Neuronal stem cell (in vitro differentiated cells): Measurements from ENCODE around the gene F5.

ENCODE experiments used
- DNase-seq: peaks from one replicate; pipeline ENCODE4 v3.0.0-alpha.2; 2013; ENCODE audit warnings: low spot score
- H2AFZ ChIP-seq: one replicate; pipeline ENCODE4 v1.6.1; 2013; ENCODE audit warnings: mild to moderate bottlenecking, low read length, inconsistent platforms
- H2AK5ac ChIP-seq: 2 replicates; pipeline ENCODE4 v1.6.1; 2013; ENCODE audit warnings: low read depth, mild to moderate bottlenecking, inconsistent platforms, low read length, moderate library complexity, mixed read lengths
- H2BK120ac ChIP-seq: 2 replicates; pipeline ENCODE4 v1.6.1; 2013; ENCODE audit warnings: low read depth, mild to moderate bottlenecking, inconsistent platforms, low read length, moderate library complexity, mixed read lengths
- H2BK12ac ChIP-seq: one replicate; pipeline ENCODE4 v1.6.1; 2013; ENCODE audit warnings: low read length, inconsistent platforms
- H2BK15ac ChIP-seq: 2 replicates; pipeline ENCODE4 v1.6.1; 2013; ENCODE audit warnings: mild to moderate bottlenecking, low read length, inconsistent platforms, mixed read lengths
- H2BK5ac ChIP-seq: one replicate; pipeline ENCODE4 v1.6.1; 2013; ENCODE audit warnings: inconsistent platforms, mild to moderate bottlenecking, low read length, moderate library complexity
- H3K14ac ChIP-seq: one replicate; pipeline ENCODE4 v1.6.1; 2013; ENCODE audit warnings: low read length, inconsistent platforms
- H3K18ac ChIP-seq: 2 replicates; pipeline ENCODE4 v1.6.1; 2013; ENCODE audit warnings: low read length, inconsistent platforms
- H3K23ac ChIP-seq: 2 replicates; pipeline ENCODE4 v1.6.1; 2013; ENCODE audit warnings: low read depth, mild to moderate bottlenecking, mixed read lengths, low read length, inconsistent platforms; ENCODE audit not compliant: poor library complexity
- H3K27ac ChIP-seq: replicated peaks from 3 replicates; pipeline ENCODE4 v1.5.1; 2013; ENCODE audit warnings: low read length, inconsistent platforms
- H3K27me3 ChIP-seq, 3 experiments: 2 replicates each; pipeline ENCODE4 v1.6.1; 2013; ENCODE audit warnings: low read length in 3 of 3, mild to moderate bottlenecking in 2 of 3, inconsistent platforms in 1 of 3, low read depth in 1 of 3, mixed read lengths in 1 of 3, moderate library complexity in 1 of 3; ENCODE audit not compliant: control insufficient read depth in 3 of 3, insufficient read depth in 3 of 3
- H3K36me3 ChIP-seq, 2 donors: replicated peaks in 1 of 2; 2 replicates each; pipeline ENCODE4 v1.6.1; 2013; ENCODE audit warnings: low read length in 2 of 2; ENCODE audit not compliant: control insufficient read depth in 2 of 2, insufficient read depth in 2 of 2
- H3K4ac ChIP-seq: 2 replicates; pipeline ENCODE4 v1.6.1; 2013; ENCODE audit warnings: inconsistent platforms, mild to moderate bottlenecking, low read length, moderate library complexity
- H3K4me1 ChIP-seq, 2 donors: 1 replicate in 1 of 2; 2 replicates in 1 of 2; pipeline ENCODE4 v1.6.1; 2013; ENCODE audit warnings: low read length in 2 of 2, low read depth in 1 of 2; ENCODE audit not compliant: control insufficient read depth in 2 of 2, insufficient read depth in 1 of 2
- H3K4me2 ChIP-seq: one replicate; pipeline ENCODE4 v1.6.1; 2013; ENCODE audit warnings: mild to moderate bottlenecking, low read length, inconsistent platforms; ENCODE audit not compliant: insufficient read depth, poor library complexity, severe bottlenecking
- H3K4me3 ChIP-seq, 2 donors: 2 replicates each; pipeline ENCODE4 v1.5.1; 2013; ENCODE audit warnings: low read length in 2 of 2, mild to moderate bottlenecking in 2 of 2, inconsistent platforms in 1 of 2, moderate library complexity in 1 of 2
- H3K79me1 ChIP-seq: one replicate; pipeline ENCODE4 v1.6.1; 2013; ENCODE audit warnings: low read depth, mild to moderate bottlenecking, inconsistent platforms, low read length, moderate library complexity
- H3K9ac ChIP-seq: one replicate; pipeline ENCODE4 v1.6.1; 2013; ENCODE audit warnings: mild to moderate bottlenecking, low read depth, low read length, inconsistent platforms; ENCODE audit not compliant: poor library complexity
- H3K9me3 ChIP-seq, 2 donors: replicated peaks in 1 of 2; 2 replicates each; pipeline versions ENCODE3 to v1.6.1; 2013; ENCODE audit warnings: low read length in 2 of 2, mild to moderate bottlenecking in 2 of 2, inconsistent platforms in 1 of 2, low read depth in 1 of 2, mixed read lengths in 1 of 2, moderate library complexity in 1 of 2; ENCODE audit not compliant: control insufficient read depth in 2 of 2, insufficient read depth in 1 of 2
- H4K8ac ChIP-seq: one replicate; pipeline ENCODE4 v1.6.1; 2013; ENCODE audit warnings: low read depth, mild to moderate bottlenecking, inconsistent platforms, low read length, moderate library complexity
- H4K91ac ChIP-seq: one replicate; pipeline ENCODE4 v1.6.1; 2013; ENCODE audit warnings: low read length, low read depth, mild to moderate bottlenecking, inconsistent platforms; ENCODE audit not compliant: poor library complexity
- WGBS, 2 donors: extraction: QIAGEN DNeasy Blood & Tissue Kit; methylation state at CpG; one replicate each; pipeline ENCODE4 v1.1.7; 2013; ENCODE audit warnings: missing lambda C conversion rate in 2 of 2, mixed read lengths in 1 of 2; ENCODE audit not compliant: insufficient read length in 2 of 2, insufficient replicate concordance in 1 of 2; ENCODE audit errors: extremely low coverage in 2 of 2; 5-methylcytosine and 5-hydroxymethylcytosine counted together

F5 gene

GRCh38 chr1:169588112-169588511 is 1.8 kb upstream of the F5 start:
- H2AFZ ChIP-seq, result no peak overlapping the region
- H3K4me1 ChIP-seq, result peaks cover 0 to 2% of the 10 kb centered on the region in 2 donors
- DNase-seq, result no peak
- H4K8ac ChIP-seq, result no peak overlapping the region
- no peak overlapping the region for H2BK15ac ChIP-seq
- no peaks in the 10 kb centered on the region for H3K9me3 ChIP-seq
- no peak overlapping the region for H3K27ac ChIP-seq
- no peak overlapping the region for H2BK12ac ChIP-seq
- no peak overlapping the region for H4K91ac ChIP-seq
- H3K4ac ChIP-seq, result no peak overlapping the region
- H3K9ac ChIP-seq, result no peak overlapping the region
- no peak overlapping the region for H2BK5ac ChIP-seq
- no peaks in the 10 kb centered on the region for H3K36me3 ChIP-seq
- no peak overlapping the region for H3K14ac ChIP-seq
- H3K79me1 ChIP-seq, result no peaks in the 10 kb centered on the region
- H3K27me3 ChIP-seq, result peaks cover 0 to 14% (median 0%) of the 10 kb centered on the region in 3 experiments
- H3K4me2 ChIP-seq, result no peak overlapping the region
- no peak overlapping the region for H2AK5ac ChIP-seq
- no peak overlapping the region for H3K18ac ChIP-seq
- H3K23ac ChIP-seq, result no peak overlapping the region
- no CpG with 5 or more reads among the region's 1 CpG for WGBS, 2 donors
- H3K4me3 ChIP-seq, result no peak overlapping the region
- H2BK120ac ChIP-seq, result no peak overlapping the region

GRCh38 chr1:169586067-169586394 is 250 bp downstream of the F5 start:
- peak overlapping the region; percentile 94 for H3K18ac ChIP-seq
- no peak overlapping the region for H4K91ac ChIP-seq
- H3K9me3 ChIP-seq, result no peaks in the 10 kb centered on the region
- peak overlapping the region; percentile 72 for H3K9ac ChIP-seq
- no peak overlapping the region for H2BK120ac ChIP-seq
- peaks cover 0 to 2% of the 10 kb centered on the region in 2 donors for H3K4me1 ChIP-seq
- peak overlapping the region in 1 of 2 donors; percentile 7 for H3K4me3 ChIP-seq
- H3K27me3 ChIP-seq, result peaks cover 0 to 14% (median 0%) of the 10 kb centered on the region in 3 experiments
- H2AK5ac ChIP-seq, result no peak overlapping the region
- H2BK15ac ChIP-seq, result no peak overlapping the region
- H4K8ac ChIP-seq, result no peak overlapping the region
- peak overlapping the region; percentile 46 for H2BK12ac ChIP-seq
- H3K4me2 ChIP-seq, result peak overlapping the region; percentile 48
- H3K23ac ChIP-seq, result peak overlapping the region; percentile 34
- no CpG with 5 or more reads among the region's 5 CpGs for whole genome bisulfite sequencing, 2 donors
- peak overlapping the region; percentile 75 for H2AFZ ChIP-seq
- H3K14ac ChIP-seq, result no peak overlapping the region
- H3K27ac ChIP-seq, result no peak overlapping the region
- H2BK5ac ChIP-seq, result peak overlapping the region; percentile 87
- H3K79me1 ChIP-seq, result no peaks in the 10 kb centered on the region
- no peaks in the 10 kb centered on the region for H3K36me3 ChIP-seq
- no peak overlapping the region for H3K4ac ChIP-seq
- DNase-seq, result no peak

- no peak overlapping the region for H3K18ac ChIP-seq
- H2BK5ac ChIP-seq, result no peak overlapping the region
- H3K36me3 ChIP-seq, result no peaks in the 10 kb centered on the region
- no peak overlapping the region for H3K4ac ChIP-seq
- no peak overlapping the region for H2BK15ac ChIP-seq
- no peak overlapping the region for H3K9ac ChIP-seq
- H2AFZ ChIP-seq, result no peak overlapping the region
- no peak overlapping the region for H4K91ac ChIP-seq
- peaks cover 0 to 14% (median 0%) of the 10 kb centered on the region in 3 experiments for H3K27me3 ChIP-seq
- H4K8ac ChIP-seq, result no peak overlapping the region
- no peak overlapping the region for H2BK120ac ChIP-seq
- H3K27ac ChIP-seq, result no peak overlapping the region
- no peak overlapping the region for H2AK5ac ChIP-seq
- no peaks in the 10 kb centered on the region for H3K79me1 ChIP-seq
- H3K9me3 ChIP-seq, result no peaks in the 10 kb centered on the region
- no peak overlapping the region for H3K14ac ChIP-seq
- no peak overlapping the region for H3K23ac ChIP-seq
- no peak for DNase-seq
- H3K4me2 ChIP-seq, result no peak overlapping the region
- no peak overlapping the region for H3K4me3 ChIP-seq
- H2BK12ac ChIP-seq, result no peak overlapping the region
- H3K4me1 ChIP-seq, result peaks cover 0 to 2% of the 10 kb centered on the region in 2 donors
Measured at GRCh38 chr1:169585181-169585580, 1.1 kb downstream of the F5 start.

GRCh38 chr1:169584483-169585144 is 1.7 kb downstream of the F5 start:
- Histone ChIP-seq H3K4ac (no peak overlapping the region), H3K9me3 (no peaks in the 10 kb centered on the region), H3K4me2 (no peak overlapping the region), H3K4me3 (no peak overlapping the region), H3K23ac (no peak overlapping the region), H3K9ac (no peak overlapping the region), H3K79me1 (no peaks in the 10 kb centered on the region), H3K27ac (no peak overlapping the region), H3K18ac (no peak overlapping the region), H2BK120ac (no peak overlapping the region), H3K36me3 (no peaks in the 10 kb centered on the region), H3K4me1 (peaks cover 0 to 2% of the 10 kb centered on the region in 2 donors), H4K8ac (no peak overlapping the region), H2BK5ac (no peak overlapping the region), H3K27me3 (peaks cover 0 to 14% (median 0%) of the 10 kb centered on the region in 3 experiments), H2BK15ac (no peak overlapping the region), H3K14ac (no peak overlapping the region), H2AFZ (peak overlapping the region; percentile 33), H2AK5ac (no peak overlapping the region), H2BK12ac (no peak overlapping the region), H4K91ac (no peak overlapping the region)
- DNase-seq, result no peak
- WGBS, 2 donors, result no CpG with 5 or more reads among the region's 4 CpGs
